Measurements from ENCODE around the gene GLYATL2.

DNA sequence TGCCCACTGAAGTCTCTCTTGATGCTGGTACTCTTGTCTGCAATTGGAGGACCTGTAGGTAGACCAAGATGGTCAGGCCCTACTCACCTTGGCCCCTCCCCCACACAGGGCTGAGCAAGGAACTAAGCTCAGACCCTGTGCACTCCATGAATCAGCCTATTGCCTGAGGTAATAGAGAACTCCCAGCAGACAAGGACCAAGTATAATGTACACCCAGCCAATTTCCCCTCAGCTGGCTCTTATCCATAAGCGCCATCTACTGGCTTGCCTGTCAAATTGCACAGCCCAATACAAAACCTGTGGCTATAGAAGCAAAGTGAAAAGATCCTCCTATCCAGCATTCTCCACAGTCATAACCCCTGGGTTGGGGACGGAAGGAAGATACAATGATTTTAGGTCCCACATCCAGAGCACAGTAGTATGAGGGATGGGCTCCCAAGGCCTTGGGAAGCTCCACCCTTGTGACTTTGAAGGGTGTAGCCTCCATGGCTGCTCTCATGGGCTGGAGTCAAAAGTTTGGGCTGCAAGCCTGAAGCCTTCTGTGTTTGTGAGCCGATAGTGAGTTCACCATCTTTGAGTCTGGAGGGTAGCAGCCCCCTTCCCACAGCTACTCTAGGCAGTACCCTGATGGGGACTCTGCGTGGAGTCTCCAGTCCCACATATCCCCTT lies 56.0 kb downstream of the GLYATL2 start:
- TF ChIP-seq CTCF (IDR thresholded peaks at IDR 0.05) (no peak), POLR2A (IDR thresholded peaks at IDR 0.05) (no peak)
